Esophagus muscularis mucosa (tissue), 4 donors: ENCODE results near the gene ZNF99.

Experiments
- CTCF ChIP-seq, 3 experiments: fragments of 200-600 bp in 2 of 3; fragments of 450-650 bp in 1 of 3; sonication (generic) in 2 of 3; IDR thresholded peaks; one replicate each; pipeline ENCODE4 v1.5.1; 2017 to 2019; ENCODE audit warnings: antibody characterized with exemption in 3 of 3, mild to moderate bottlenecking in 2 of 3, moderate library complexity in 1 of 3
- EP300 ChIP-seq: sonication (generic); formaldehyde crosslinking; IDR thresholded peaks from one replicate; pipeline ENCODE4 v1.6.1; 2017; ENCODE audit warnings: antibody characterized with exemption
- POLR2A ChIP-seq: fragments of 450-650 bp; IDR thresholded peaks from one replicate; pipeline ENCODE4 v1.6.1; 2017; ENCODE audit warnings: antibody characterized with exemption, moderate library complexity, mild to moderate bottlenecking, low read depth
- POLR2AphosphoS5 ChIP-seq, 2 donors: sonication (generic); formaldehyde crosslinking; IDR thresholded peaks; one replicate each; pipeline ENCODE4 v1.6.1; 2017; ENCODE audit warnings: antibody characterized with exemption in 2 of 2

DNA sequence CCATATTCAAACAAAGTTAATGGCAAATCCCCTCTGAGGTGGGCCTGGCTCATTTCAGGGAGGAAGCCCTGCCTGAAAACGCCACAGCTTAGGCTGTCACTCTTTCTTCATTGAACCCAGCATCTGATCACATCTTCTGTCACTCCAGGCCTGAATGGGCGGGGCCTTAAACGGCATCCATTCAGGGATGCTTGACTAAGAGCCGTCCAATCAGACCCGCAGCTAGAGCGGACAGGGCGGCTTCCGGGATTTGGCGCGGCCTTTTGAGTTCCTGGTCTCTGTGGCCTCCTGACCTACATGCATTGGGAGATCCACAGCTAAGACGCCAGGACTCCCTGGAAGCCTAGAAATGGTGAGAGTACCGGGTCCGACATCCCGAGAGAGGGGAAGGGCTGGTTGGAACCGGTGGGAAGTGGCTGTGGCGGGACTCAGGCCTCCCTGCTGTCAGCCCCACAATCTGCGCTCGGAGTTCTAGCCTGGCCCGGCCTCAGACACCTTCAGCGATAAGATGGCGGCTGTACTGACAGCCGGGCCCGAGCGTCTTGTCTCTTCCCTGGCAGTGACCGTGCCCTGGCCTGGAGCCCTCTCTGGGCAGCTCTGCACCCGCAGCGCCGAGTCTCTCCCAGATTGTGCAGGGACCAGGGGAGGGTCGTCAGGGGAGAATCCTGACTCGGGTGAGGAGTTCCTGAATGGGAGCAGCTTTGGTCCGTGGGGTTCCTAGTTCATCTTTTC, 48.2 kb upstream of the ZNF99 start, which contains the start of gene ZNF723:
- TF ChIP-seq CTCF (IDR thresholded peaks at IDR 0.05), result no peak
- no peak for TF ChIP-seq POLR2A
- no peak for TF ChIP-seq POLR2AphosphoS5 (IDR thresholded peaks at IDR 0.05)
- TF ChIP-seq EP300, result no peak
